Fibroblast of skin of right biceps (primary cell): ENCODE measurements around the gene BATF2.

Experiments used
- DNase-seq: peaks from one replicate; pipeline ENCODE4 v3.0.0-alpha.2; 2013

The BATF2 gene

DNA sequence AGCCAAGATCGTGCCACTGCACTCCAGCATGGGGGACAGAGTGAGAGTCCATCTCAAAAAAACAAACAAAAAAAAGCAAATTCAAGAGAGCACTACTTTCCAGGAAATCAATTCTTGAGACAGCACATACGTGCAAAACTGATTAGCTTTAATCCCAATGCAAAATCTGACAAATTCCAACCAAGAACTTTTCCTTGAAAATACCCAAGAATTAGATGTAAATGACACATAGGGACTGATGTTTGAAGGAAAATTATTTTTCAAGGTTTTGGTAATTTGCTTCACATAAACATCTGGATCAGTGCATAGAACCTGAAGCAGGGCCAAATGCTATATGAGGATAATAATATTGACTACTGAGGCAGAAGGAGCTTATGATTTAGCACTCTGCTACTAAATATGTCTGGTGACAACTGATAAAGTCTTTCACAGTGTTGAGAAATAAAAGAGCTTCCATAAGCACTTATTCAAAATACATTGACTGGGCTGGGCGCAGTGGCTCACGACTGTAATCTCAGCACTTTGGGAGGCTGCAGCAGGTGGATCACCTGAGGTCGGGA, 33.6 kb downstream of the BATF2 start:
- no peak for DNase-seq

DNA sequence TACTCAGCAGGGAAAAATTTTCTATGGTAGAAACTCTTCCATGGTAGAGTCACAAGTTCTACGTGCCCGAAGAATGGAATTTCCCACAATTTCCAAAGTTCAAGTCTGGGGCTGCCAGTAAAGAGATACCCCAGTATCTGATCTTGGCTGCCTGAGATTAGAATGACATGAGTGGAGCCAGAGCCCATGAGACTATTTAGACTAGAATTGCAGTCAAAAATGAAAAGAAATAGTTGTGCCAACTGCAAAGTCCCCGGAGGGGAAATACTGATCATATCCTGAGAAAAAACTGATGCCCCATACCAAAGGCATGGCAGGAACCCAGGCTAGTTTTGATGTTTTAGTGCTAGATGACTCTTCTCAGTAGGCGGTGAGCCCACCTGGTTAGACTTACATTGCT, 36.1 kb downstream of the BATF2 start:
- DNase-seq = no peak

DNA sequence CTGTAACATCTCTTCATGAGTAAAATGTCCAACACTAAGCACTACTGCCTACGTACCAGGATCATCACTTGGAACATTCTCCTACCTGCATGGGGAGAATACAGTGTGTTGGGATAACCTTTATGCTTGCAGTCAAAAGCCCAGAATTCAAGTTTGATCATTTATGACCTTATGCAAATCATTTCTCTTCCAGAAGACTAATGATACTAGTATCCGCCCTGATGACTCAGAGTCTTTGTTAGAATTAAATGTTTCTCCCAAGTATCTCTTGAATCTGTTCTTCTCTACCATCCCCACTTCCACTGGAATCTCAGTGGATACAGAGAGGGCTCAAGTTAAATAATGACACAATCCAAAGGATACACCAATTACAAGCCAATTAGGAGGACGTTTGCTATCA, 37.3 kb downstream of the BATF2 start:
- no peak for DNase-seq

DNA sequence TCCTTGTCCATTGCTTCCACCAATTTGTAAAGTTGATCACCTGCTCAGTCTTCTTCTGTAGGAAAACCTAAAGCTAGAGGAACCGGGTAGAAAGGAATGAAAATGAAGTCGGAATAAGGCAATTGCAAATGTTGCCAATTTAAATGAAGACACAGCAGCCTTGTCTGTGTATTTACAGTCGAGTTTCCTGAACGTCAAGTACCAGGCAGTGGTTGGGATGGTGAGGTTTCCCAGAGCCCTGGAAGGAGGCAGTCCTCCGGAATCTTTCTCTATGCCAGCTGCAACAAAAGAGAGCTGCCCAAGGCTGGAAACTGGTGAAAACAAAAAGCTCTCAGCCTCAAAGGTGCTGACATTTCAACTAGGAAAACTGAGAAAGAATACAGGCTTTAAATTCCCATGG, 42.6 kb downstream of the BATF2 start:
- no peak for DNase-seq

DNA sequence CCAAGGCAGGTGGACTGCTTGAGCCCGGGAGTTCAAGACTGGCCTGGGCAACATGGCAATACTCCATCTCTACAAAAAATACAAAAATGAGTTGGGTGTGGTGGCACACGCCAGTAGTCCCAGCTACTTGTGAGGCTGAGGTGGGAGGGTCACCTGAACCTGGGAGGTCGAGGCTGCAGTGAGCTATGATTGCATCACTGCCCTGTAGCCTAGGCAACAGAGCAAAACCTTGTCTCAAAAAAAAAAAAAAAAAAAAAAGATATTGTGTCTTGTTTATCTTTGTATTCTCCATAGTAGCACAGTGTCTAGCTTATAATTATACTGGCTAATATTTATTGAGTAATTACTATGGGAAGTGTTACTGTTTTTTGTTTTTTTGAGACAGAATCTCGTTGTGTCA, 45.2 kb downstream of the BATF2 start:
- DNase-seq = no peak

DNA sequence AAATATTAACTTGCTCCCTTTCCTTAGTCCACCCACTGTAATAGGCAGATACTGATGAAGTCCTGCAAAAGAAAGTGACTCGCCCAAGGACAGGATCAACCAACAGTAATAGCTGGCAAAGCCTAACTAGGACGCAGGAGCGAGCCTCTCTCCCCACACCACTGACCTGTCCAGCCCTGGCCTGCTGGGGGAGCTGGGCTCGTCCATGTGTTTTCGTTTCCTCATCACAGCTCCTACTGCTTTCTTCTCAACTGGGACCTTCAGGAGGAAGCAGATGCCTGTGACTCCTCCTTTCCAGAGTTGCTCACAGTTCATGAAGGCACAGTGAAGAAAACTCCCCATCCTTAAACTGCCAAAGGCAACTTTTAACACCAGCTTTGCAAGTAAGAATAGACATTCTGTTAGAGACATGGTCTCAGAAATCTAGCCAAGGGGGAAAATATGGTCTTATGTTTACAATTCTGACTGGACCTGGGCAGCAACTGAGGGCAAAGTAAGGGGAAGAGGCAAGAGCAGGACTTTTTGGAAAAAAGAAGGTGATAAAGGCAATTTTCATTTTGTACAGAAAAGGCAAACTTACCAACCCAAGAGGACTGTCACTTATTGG, 49.5 kb downstream of the BATF2 start:
- no peak for DNase-seq
